COLO668 (cell line): ENCODE measurements around the gene ELOF1.

Experiments
- DNase-seq: peaks from one replicate; lab custom pipeline; 2025; ENCODE audit not compliant: unreplicated experiment; lab: John Stamatoyannopoulos, UW

Gene ELOF1

GRCh38 chr19:11535792-11536595 lies 23.0 kb downstream of the ELOF1 start:
- DNase-seq: peak; percentile 92

DNA sequence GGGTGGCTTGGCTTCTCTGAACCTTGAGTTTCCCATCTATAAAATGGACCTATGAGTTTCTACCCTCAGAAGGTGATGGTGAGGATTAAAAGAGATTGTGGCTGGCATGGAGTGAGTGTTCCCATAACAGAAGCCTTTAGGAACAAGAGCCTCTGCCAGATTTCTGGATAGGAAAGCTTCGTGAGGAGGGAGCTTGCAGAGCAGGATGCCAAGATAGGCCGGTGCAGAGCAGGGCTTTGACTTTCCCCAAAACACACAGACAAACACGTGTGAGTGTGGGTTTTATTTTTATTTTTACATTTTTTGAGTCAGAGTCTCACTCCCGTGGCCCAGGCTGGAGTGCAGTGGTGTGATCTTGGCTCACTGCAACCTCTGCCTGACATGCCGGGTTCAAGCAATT lies 24.1 kb downstream of the ELOF1 start:
- no peak for DNase-seq

DNA sequence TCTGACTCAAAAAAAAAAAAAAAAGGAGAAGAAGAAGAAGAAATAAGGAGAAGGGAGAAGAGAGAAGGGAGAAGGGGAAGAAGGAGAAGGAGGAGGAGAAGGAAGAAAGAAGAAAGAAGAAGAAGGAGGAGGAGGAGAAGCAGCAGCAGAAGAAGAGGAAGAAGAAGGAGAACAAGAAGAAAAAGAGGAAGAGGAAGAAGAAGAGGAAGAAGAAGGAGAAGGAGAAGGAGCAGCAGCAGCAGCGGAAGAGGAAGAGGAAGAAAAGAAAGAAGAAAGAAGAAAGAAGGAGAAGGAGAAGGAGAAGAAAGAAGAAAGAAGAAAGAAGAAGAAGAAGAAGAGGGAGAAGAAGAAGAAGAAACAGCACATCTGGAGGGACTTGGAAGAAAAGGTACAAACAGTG lies 24.5 kb downstream of the ELOF1 start:
- DNase-seq: no peak

DNA sequence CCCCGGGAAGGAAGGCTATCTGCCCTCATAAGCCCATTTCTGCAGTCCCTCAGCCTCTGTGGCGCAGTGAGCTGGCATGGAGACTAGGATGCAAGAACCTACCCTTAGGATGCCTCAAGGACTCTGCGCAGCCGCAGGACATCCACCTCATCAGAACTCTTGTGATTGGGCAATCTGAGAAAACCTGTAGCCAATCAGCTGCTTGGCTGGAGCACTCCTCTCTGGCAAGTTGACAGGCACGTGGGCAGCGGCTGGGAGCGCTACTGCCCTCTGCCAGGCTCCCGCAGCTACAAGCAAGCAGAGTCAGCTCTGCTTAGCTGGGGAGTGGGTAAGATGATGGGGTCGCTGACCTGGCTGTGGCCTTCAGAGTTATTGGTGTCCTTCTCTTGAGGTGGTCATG lies 28.6 kb downstream of the ELOF1 start:
- DNase-seq: peak; percentile 72

DNA sequence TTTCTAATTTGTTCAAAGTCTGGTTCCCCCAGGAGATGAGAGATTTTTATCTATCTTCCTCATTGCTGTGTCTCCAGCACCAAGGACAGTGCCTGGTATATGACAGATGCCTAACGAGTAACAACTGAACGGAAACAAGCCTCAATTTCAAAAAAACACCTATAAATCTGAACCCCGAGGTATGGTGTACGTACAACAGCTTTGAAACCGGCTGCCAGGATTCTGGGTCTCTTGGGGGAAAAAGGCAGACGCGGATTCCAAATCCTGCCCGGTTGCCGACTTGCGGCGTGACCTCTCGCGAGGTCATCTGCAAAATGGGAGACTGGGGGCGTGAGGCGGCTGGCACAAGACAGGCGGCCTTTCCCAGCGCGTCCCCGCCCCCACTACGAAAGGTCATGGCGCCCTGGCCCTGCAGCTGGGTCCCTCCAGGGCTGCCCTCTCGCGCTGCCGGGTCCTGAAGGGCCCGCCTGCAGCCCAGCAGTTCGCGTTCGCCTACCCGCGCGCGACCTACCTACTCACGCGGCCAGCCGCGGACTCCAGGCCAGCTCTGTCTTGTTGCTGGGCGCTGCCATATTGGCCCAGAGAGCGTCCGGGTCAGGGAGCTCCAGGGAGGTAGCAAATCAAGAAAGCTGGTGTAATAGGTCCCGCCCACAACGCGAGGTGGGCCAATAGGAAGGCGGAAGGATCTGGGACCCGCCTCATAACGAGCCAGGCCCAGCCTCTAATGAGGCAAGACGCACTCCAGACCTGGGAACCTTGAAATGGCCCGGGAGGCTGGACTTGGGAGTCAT lies 30.3 kb downstream of the ELOF1 start, which contains the start of gene ECSIT:
ECSIT (minus strand) TSS at position 584 of the 791 bp plus-strand sequence. CDS start 9,964 bp downstream, outside the sequence.
- peak; percentile 96 for DNase-seq

DNA sequence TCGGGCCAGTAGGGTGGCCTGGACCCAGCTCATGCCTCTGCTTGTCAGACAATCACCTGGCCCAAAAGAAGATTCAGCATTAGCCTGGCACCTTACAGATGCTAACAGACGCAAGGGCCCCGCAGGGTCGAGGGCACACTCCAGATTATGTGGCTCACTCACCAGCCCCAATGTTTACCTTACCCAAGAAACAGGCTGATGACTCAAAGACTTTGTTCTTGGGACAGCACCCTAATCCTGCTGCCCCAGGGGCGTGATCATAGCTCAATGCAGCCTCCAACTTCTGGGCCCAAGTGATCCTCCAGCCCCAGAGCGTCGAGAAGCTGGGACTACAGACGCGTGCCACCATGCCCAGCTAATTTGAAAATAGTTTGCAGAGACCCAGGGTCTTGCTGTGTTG lies 39.9 kb downstream of the ELOF1 start:
- no peak for DNase-seq

DNA sequence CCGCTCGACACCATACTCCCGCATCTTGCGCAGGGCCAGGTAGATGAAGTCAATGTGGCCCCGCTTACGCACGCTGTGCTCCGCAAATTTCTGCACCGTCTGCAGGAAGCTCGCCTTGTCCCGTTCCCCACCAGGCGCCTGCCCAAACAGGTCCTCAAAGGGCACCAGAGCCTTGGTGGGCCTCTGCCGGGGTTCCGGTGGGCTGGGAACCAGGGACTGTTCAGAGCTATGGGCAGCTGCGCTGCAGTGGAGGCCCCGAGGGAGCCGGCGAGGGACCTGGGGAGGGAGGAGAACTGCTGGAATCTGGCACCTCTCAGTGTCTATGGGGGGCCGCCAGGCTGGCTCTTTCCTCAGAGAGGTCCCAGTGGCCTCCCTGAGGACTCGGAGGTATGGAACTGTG lies 45.1 kb downstream of the ELOF1 start:
- DNase-seq: no peak

DNA sequence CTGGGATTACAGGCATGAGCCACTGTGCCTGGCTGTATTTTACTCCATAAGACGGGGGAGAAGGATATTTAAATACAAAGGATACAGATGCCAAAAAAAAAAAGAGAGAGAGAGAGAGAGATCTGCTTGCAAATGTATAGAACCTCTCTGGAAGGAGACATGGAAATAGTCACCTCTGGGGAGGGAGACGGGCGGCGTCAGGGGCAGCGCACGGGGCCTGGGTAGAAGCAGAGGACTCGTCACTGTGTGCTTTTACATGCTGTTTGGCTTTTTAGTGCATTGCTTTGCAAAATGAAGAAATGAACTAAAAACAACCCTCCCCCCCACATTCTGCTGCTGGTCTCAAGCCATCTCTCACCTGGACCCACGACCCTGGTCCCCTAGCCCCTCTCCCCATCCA lies 48.6 kb downstream of the ELOF1 start:
- DNase-seq: no peak

GRCh38 chr19:11507370-11508078 lies 51.5 kb downstream of the ELOF1 start:
- no peak for DNase-seq

DNA sequence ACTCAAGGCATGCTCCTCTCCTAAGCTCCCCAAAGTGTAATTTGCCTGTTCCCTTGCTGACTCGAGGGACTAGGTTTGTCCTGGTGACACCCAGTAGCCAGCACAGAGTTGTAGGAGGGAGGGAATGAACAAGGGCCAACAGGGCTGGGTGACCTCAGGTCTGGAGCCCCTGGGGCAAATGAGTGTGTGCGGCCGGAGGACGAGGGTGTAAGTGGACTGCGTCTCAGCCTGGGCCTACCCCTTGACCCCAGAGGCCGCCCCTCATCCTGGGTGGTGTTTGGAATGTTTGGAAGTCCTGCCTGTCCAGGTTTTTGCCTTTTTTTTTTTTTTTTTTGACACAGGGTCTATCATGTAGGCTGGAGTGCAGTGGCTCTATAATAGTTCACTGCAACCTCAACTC lies 52.1 kb downstream of the ELOF1 start:
- DNase-seq: no peak

DNA sequence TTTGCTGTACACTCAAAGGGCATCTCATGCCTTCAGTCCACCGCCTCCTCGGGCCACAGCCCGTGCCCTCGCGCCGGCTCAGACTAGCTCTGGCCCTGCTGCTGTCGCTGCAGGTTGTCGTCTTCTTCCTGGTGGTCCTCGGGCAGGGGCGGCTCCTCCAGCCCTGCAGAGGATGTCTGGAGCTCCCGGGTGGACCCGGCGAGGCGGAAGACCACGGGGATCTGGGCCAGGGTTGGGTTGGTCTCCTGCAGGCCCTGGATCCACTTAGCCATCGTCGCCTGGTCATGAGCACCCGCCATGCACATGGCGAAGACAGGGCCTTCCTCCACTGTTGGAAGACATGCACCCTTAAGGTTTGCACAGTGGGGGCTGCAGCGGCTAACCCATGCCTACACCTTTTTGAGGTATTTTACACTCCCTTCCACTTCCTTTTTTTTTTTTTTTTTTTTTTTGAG lies 52.9 kb downstream of the ELOF1 start:
- peak; percentile 76 for DNase-seq

DNA sequence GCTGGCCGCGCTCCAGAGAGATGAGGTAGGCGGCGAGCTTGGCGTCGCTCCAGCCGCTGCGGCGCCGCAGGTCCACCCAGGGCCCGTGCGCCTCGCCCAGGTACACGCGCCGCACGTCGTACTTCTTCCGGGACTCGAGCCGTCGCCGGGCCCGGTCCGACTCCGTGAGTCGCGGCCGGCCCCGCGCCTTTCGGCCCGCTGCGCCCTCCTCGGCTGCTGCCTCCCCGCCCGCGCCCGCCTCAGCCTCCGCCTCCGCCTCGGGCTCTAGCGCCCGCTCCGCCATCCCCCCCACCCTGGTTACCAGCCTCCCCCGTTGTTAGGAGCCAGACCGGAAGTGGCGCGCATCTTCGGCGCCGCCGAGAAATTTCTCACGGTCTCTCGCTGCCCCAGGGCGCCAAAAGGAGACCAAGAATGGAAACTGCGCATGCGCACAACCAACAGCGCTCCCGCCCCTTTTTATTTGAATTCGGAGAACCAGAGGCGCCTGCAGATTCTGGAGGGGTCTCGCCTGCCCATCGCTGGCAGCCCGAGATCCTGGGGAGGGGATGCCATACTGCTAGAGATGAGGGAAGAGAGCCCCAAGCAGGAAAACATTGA lies 53.4 kb downstream of the ELOF1 start, which contains the start of gene ZNF653:
ZNF653 (minus strand) TSS at position 336 of the 597 bp plus-strand sequence; CDS start at position 283, 53 bp downstream.
- peak; percentile 95 for DNase-seq

- peak; percentile 97 for DNase-seq
Observed at GRCh38 chr19:11505032-11505503, 54.0 kb downstream of the ELOF1 start.

DNA sequence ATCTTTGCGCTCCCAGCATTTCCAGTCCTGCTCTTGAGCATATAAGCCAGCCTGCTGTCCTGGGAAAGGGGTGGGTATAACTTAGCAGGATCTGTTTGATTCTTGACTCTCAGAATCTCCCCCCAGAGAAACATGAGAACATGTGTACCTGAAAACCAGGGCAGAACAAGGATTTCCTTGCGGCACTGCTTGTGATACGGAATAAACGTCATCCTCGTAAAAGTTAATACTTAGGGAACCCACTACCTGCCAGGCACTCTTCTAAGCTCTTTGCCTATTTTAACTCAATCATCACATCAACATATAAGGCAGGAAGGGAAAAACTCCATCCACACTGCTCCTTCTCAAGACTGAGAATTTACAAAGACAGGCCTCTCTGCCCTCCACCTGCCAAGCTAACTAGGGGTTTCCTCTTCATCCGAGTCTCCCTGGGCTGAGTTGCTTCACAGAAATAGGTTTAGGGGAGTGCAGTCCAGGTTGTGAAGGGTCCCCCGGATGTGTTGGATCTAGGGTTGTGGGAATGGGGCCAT lies 54.5 kb downstream of the ELOF1 start:
- no peak for DNase-seq
